GM19023 (cell line): Measurements from ENCODE around the gene ESPN.
"Not testable (repeated sequence)": the region's sequence is repeated elsewhere in the genome, so short reads cannot be mapped to it uniquely, and the experiment has no call there.

Source experiments
- ATAC-seq: cut with Tn5 transposase; IDR thresholded peaks from one replicate; pipeline ENCODE4 v1.9.1; 2021; ENCODE audit warnings: mild to moderate bottlenecking, moderate library complexity; ENCODE audit not compliant: unreplicated experiment

ESPN gene

DNA sequence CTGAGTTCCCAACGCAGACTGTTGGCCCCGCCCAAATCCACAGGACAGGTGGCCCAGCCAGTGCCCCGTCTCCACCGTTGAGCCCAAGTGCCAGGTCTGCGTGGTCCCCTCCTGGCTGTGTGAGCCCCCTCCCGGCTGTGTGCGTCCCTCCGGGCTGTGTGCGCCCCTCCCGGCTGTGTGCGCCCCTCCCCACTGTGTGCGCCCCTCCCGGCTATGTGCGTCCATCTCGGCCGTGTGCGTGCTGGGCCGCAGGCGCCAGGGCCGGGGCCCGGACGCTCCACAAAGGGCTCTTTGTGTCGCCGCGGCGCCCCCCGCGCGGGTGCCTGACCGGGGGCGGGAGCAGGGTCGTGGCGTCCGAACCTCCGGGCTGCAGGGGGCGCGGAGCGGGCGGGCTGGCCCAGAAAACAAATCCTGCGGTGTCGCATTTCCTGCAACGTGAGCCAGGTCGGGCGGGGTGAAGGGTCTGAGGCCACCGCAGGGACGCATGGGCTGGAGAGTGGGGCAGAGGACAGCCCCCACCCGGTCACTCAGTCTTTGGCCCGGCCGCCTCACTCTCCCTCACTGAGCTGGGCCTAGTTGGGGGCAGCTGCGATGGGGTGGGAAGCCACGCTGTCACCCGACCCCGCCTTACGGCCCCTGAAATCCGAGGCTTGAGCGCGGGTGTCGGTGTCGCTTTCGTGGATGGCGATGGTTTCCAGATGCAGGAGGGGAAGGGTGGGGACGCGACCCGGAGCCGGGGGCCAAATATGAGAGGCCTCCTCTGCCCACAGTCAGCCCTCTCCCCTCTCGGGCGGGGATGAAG lies 22.6 kb downstream of the ESPN start:
- no peak for ATAC-seq

DNA sequence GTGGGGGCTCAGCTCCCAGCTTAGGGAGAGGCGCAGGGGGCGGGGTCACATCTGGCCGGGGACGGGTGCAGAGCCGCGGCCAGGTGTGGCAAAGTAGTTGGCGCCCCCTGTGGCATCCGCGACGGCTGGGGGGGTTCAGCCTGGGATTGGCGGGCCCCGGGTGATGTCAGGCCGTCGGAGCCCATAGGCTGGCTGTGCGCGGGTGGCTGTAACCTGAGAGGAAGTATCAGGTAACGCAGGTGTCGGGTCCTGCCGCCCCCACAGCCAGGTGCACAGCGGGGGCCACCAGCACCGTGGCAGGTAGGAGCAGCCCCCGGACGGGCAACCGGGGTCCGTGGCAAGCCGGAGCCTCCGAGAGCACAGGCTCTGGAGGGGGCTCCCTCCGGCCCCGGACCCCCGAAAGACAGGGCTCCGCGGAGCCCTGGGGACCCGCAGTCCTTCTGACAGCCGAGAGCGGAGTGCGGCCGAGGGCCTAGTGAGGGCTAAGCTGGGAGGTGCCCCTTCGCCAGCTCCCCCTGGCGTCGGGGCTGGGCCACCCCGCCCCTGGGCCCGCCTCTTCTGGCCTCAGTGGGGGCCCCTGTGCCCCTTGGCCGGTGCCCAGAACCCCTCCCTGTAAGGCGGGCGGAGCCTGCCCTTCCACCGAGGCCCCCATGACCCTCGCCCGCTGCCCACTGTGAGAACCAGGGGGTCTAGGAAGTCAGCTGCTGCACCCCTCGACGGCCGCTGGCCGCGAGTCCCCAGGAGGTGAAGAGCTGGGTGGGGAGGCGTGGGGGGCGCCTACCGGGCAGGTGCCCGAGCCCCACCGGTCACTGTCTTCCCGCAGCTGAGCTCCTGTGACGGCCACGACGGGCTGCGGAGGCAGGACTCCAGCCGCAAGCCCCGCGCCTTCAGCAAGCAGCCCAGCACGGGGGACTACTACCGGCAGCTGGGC lies 23.5 kb downstream of the ESPN start:
- no peak for ATAC-seq

DNA sequence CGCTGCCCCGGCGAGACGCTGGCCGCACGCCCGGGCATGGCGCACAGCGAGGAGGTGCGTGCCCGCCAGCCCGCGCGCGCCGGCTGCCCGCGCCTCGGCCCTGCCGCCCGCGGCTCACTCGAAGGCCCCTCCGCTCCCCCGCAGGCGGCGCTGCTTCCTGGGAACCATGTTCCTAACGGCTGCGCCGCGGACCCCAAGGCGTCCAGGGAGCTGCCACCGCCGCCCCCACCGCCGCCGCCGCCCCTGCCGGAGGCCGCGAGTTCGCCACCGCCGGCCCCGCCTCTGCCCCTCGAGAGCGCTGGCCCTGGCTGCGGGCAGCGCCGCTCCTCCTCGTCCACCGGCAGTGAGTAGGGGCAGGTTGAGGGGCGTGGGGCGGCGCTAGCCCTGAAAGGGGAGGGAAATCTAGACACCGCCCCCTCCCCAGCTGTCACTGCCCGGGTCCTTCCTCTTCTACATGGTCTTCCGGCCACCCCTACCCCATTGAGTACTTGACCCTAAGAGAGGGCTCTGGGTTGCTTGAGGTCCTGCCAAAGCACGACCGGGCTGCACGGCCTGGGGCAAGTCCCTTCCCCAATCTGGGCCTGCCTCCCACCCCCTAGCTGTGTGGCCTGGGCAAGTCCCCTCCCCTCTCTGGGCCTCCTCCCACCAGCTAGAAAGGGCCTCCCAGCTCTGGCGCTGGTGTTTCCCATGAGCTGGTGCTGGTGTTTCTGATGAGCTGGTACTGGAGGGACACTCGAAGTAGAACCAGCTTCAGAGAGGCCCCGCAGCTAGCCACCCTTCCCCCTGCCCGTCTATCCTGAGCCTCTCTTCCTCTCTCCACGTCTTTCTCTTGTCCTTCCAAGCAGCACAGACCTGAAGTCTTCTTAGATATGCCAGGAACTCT lies 24.4 kb downstream of the ESPN start:
- no peak for ATAC-seq

DNA sequence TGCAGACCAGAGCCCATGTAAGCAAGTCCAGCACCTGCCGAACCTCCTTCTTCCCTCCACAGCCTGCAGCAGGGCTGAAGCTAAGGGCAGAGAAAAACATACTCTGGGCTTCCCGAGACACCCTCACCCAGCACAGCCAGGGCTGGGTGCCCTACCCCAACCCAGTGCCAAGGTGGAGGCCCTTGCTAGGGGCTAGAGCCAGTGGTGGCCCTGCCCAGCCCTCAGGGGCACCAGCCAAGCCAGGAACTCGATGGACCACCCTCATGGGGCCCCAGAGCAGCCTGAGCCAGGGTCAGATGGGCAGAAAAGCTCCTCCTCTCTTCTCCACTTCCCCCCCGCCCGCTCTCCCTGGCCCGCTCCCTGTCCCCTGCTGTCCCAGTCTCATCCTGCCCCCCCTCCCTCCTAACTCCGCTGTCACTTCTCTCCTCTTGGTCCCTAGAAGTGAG lies 25.5 kb downstream of the ESPN start:
- ATAC-seq, result no peak

DNA sequence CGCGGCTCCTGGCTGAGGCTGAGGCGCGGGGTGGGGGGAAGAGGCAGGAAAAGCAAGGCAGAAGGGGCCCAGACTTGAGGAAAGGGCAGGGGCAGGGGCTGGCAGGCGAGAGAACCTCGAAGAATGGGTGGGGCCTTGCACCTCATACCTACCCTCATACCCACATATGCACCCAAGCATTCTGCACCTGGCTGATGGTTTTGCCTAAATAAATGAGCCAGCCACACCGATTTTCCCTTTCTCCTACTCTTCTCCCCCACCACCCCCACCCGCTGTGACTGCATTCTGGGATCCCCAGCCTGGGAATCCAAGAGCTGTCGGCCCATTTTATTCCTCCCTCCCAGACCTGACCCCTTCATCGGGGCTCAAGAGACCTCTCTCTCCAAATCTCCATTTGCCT lies 25.9 kb downstream of the ESPN start:
- ATAC-seq, result not testable (repeated sequence)

DNA sequence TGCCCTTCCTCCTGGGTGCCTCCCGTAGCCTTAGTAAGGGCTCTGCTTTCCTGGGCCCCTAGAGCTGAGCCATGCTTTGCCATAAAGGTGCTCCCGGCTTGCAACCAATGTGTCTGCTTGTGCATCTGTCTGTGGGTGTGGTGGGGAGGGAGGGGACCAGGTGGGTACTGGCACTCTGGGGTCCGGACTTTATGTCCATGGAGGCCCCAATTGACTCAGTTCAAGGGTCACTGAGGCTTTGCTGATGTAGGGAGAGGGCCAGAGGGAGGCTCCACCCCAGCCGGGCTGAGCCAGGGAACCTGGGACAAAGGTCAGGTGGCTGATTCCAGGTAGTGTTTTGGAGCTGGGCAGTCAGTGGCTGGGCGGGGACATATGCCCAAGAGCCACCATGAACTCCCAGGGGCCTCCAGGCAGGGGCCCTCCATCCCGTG lies 26.4 kb downstream of the ESPN start:
- no peak for ATAC-seq

DNA sequence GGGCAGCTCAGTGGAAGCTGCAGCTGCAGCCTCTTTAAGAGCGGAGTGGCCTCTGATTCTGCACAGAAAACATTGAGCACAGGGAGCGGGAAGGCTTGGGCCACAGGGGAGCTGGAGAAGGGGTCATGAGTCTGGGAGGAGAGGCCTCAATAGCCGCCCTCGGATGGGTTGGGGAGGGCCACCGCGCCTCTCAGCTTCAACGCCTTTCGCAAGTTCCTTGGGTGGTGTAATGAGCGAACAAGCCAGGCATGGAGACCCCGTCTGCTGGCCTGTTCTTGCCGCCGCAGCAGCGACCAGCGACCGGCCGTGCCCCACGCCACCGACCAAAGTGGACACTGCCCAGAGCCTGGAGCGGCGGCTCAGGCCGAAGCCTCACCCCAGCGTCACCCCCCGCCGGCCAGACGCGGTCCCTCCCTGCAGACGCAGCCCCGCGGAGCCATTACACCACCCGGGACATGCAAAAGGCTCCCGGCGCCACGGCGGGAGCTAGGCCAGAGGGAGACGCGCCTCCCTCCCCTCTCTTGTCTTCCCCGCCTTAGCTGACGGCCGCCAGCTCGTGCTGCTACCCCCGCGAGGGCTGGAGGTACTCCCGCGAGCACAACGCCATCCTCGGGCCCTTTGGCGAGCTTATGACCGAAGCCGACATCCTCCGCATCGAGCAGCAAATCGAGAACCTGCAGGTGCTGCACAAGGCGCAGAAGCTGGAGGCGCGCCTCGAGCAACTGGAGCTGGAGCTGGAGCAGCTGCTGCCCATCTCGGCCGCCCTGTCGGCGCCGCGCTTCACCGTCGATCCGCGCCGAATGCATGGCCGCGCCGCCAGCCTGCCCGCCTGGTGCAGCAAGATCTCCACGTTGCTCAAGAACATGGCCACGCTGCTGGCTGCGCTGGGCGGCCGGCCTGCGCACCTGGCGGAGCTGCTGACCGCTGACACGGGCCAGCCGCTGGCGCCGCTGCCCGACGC lies 29.6 kb downstream of the ESPN start:
- not testable (repeated sequence) for ATAC-seq

DNA sequence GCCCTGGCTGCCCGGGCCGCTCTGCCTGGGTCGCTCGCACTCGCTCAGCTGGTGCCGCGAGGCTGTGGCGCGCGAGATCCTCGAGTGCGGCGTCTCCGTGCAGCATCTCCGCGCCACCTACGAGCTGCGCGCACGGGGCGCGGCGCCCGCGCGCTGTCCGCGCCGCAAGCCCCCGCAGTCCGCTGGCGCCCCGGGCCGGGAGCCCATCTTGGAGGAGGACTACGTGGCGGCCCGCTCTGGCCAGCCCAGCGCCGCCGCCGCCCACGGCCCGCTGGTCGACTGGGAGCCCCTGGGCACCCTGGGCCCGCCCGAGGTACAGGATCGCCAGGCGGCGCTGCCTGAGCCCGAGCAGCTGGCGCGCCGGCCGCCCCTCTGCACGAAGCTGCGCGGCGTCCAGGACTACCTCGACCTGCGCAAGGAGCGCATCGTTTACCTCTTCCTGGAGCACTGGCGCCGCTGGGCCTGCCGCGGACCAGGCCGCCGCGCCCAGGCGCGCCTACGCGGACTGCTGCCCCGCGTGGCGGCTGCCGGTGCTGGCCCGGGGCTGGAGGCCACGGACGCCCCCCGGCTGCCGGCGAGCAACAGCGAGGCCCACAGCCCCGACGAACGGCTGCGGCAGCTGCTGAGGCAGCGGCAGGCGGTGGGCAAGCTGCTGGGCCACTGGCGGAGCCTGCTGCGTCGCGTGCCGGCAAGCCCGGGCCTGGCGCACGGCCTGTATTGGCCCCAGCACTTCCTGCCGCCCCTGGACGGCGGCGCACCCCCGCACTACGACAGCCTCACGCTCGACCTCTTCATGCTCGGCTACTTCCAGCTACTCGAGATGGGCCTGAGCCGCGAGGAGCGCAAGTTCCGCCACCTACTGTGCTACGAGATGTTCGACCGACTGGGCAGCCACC lies 30.5 kb downstream of the ESPN start:
- ATAC-seq, result no peak

DNA sequence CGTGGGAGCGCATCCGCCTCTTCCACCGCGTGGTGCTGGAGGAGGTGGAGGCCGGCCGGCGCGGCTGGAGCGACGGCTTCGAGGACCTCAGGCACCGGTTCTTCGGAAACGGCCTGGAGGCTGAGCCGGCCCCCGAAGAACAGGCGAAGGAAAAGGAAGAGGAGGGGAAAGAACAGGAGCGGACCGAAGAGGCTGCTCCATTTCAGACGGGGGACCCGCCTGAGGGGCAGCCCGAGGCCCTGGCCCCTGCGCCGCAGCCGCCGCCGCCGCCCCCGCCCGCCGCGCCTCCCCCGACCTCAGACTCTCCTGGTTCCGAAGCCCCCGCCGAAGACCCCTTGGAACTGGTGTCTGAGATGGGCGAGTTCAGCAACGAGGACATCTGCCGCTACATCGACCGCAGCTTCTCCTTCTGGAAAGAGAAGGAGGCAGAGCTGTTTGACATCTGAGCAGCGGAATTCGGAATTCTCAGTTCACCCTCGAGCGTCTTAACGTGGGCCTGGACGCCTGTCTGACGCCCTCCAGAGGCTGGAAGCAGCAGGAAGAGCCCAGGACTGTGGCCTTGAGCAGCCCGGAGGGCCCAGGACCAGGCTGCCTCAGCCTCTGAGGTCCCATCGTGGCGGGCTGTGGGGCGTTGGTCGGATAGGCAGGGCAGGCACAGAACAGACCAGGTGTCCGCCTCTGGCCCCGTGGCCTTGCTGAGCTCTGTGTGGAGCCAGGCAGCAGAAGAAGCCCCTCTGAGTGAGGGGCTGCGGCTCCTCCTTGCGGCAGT lies 31.4 kb downstream of the ESPN start:
- ATAC-seq, result not testable (repeated sequence)

DNA sequence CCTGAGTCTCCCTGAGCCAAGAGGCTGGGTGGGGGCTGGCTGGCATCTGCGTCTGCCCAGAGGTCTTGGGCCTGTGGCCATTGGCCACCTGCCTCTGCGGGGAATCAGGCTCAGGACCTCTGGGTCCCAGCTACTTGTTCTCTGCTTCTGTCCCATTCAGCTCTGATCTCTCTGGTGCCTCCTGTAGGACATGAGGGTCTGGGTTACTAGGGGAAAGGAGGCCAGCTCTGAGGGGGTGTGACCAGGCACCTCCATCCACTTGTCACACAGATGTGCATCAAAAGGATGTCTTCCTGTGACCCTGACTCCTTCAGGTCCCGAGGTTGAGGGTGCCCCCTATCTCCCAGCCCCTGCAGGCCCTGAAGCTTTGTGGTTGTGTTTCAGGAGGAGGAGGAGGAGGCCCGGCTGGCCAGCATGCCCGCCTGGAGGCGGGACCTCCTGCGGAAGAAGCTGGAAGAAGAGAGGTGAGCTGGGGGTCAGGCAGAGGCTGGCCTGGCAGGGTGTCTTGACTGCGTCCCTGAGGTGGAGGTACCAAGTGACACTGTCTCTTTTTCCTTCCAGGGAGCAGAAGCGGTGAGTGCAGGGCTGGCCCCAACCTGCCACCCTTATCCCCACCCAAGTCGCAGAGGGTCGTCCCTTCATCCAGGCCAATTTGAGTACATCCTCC lies 32.4 kb downstream of the ESPN start:
- no peak for ATAC-seq

DNA sequence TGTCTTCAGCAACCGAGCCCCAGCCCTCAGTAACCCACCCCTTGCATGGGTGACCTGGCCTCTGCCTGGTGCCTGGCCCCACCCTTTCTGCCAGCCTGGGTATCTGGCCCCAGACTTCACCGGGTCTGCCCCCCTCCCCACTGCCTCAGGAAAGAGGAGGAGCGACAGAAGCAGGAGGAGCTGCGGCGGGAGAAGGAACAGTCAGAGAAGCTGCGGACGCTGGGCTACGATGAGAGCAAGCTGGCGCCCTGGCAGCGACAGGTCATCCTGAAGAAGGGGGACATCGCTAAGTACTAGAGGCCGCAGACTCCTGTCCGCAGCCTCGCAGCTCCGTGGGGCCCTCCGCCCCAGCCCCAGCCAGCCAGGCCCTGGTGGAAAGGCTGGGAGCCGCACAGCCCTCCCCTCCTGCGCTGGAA lies 35.3 kb downstream of the ESPN start:
- ATAC-seq, result no peak

DNA sequence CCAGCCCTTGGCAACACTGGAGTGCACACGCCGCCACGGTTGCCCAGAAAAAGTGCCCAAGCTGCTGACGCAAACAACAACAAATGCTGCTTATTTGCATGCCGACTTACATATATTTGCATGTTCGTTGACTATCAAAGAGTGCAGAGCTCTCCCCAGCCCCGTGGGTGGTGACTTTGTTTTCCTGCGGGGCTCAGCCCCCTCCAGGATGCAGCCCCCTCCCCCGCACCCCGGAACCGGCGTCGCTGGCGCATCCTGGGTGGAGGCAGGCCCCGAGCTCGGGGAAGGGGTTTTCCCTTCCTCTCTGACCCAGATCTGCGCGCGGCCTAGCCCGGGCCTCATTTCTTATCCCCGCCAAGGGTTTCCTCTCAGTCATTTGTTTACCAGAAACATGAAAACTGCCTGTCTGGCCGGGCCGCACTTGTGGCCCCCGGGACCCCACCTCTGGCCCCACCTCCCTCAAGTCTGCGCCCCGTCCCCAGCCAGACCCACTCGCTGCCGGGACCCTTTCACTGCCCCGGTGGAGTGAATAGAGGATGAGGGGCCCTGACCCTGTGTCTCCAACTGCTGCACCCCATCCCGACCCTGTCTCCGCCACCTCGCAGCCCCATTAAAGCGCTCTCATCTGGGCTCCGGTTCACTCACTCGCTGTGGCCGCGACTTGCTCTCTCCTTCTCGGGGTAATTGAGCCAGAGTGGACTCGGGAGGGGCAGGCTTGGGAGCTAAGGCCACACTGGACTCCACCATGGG lies 35.9 kb downstream of the ESPN start:
- no peak for ATAC-seq

DNA sequence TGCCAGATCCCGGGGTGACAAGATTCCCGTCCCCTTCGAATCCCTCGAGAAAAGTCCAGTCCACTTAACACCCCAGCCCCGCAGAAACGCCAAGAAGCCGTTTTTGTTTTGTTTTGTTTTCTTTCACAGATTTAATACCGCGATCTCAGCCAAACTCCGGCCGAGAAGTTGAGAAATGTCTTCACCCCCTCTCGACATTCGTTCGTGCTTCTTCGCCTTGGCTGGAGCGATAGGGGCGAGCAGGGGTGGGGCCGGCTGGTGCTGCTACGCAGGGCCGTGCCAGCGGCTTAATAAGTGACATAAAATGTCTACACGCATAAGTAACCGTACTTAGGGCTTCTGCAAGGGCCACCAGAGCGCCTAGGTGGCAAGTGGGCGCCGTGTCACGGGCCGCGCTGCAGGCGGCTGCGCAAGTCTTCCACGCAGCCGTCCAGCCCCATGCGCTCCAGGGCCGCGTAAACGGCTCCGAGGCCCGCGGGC lies 36.5 kb downstream of the ESPN start:
- no peak for ATAC-seq

DNA sequence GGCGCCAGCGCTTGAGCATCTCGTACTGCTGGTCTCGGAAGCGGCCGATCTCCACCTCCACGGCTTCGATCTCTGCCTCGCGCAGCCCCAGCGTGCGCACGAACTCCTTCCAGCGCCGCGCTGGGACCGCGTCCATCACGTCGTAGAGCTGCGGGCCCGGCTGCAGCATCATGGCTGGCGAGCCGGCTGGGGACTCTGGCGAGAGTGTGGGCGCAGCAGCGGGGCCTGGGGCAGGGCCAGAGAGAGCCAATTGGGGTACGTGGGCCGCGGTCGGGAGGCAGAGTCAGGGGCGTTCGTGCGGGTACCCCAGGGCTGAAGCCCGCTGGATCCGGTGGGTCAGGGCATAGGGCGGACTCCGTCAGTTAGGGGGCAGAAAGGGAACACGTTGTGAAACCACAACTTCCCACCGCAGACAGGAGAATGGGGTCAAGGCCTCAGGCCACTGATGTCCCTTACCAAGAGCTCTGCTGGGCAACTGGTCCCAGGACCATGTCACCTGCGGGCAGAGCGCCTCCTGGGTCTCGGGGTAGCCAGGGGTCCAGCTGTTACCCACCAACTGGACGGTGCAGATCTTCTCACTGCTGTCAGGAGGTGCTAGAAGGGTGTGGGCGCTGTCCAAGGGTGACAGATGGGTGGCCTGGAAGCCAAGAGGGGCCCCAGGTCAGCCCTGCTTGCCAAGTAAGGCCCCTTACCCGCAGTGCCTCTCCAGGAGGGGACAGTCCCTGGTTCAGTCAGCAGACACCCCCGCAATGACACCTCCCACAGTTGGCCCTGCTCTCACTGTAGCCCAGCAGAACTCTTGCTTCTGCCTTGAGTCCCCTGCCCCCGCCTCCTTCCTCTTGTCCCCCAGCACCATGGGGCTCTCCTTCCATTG lies 37.2 kb downstream of the ESPN start:
- no peak for ATAC-seq

DNA sequence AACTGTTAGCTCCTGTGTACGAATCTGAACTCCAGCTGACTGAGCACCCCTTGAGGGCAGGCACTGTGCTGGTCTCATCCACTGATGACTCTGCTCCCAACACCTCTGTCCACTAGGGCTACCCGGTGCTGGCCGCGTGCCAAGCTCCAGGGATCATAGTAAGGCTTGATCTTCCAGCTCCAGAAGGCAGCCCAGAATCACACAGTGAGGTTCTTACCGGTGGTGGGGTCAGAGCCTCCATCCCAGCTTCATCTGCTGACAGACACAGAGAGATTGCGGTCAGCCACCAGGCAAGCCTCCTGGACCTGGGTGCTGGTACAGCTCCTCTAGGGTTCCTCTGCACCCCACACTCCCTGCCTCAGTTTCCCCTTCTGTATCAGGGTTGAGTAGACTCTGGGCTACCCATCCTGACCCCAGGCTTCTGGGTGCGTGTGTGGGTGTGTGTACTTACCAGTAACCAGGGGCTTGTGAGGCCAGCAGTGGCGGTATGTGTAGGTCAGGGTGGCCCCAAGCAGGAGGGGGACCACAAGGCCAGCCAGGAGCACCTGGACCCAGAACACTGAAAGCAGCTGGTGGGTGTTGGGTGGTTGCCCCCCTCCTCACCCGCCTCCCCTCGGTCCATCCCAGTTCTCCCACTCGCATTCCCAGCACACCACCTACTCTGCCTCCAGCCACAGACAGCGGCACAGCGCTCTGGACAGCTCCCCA lies 38.0 kb downstream of the ESPN start:
- ATAC-seq, result no peak
